GM15510 (cell line): ENCODE results near the gene OLFML1.

ENCODE experiments used
- POLR2A ChIP-seq: IDR thresholded peaks from 3 replicates; pipeline ENCODE4 v1.6.1; 2011; ENCODE audit warnings: borderline replicate concordance; ENCODE audit not compliant: insufficient read length; ENCODE audit errors: extremely low read depth

OLFML1 gene

GRCh38 chr11:7485186-7486097 is at the start of gene OLFML1:
OLFML1 (plus strand) TSS chr11:7485506; CDS start chr11:7485876, 370 bp downstream.
- TF ChIP-seq POLR2A: no peak

- no peak for TF ChIP-seq POLR2A
Observed at GRCh38 chr11:7436146-7436545, 49.2 kb upstream of the OLFML1 start.

- no peak for TF ChIP-seq POLR2A
Observed at GRCh38 chr11:7436657-7437056, 48.6 kb upstream of the OLFML1 start.

GRCh38 chr11:7437696-7438095 is 47.6 kb upstream of the OLFML1 start:
- TF ChIP-seq POLR2A: no peak

- no peak for TF ChIP-seq POLR2A
Observed at GRCh38 chr11:7439746-7440320, 45.5 kb upstream of the OLFML1 start.

- no peak for TF ChIP-seq POLR2A
Observed at GRCh38 chr11:7442588-7443215, 42.6 kb upstream of the OLFML1 start.

- TF ChIP-seq POLR2A: no peak
Observed at GRCh38 chr11:7444091-7444981, 41.0 kb upstream of the OLFML1 start.

GRCh38 chr11:7445564-7445963 is 39.7 kb upstream of the OLFML1 start:
- TF ChIP-seq POLR2A: no peak

- no peak for TF ChIP-seq POLR2A
Observed at GRCh38 chr11:7448201-7448600, 37.1 kb upstream of the OLFML1 start.

GRCh38 chr11:7449211-7449840 is 36.0 kb upstream of the OLFML1 start:
- no peak for TF ChIP-seq POLR2A

GRCh38 chr11:7449841-7450214 is 35.5 kb upstream of the OLFML1 start:
- no peak for TF ChIP-seq POLR2A

- TF ChIP-seq POLR2A: no peak
Observed at GRCh38 chr11:7450836-7451235, 34.5 kb upstream of the OLFML1 start.

GRCh38 chr11:7451520-7451919 is 33.8 kb upstream of the OLFML1 start:
- TF ChIP-seq POLR2A: no peak

GRCh38 chr11:7451952-7452494 is 33.3 kb upstream of the OLFML1 start:
- no peak for TF ChIP-seq POLR2A

- no peak for TF ChIP-seq POLR2A
Observed at GRCh38 chr11:7454854-7455253, 30.5 kb upstream of the OLFML1 start.

GRCh38 chr11:7457211-7457610 is 28.1 kb upstream of the OLFML1 start:
- TF ChIP-seq POLR2A: no peak
